NCI-H1694 treated with DMSO at 0.1 percent for 48 hours (cell line): ENCODE results near the gene SLC27A2.

Experiments used
- DNase-seq: peaks from one replicate; lab custom pipeline; 2025; lab: John Stamatoyannopoulos, UW

The SLC27A2 gene

GRCh38 chr15:50190723-50191122 lies 8.7 kb downstream of the SLC27A2 start:
- no peak for DNase-seq

GRCh38 chr15:50192164-50192563 lies 10.2 kb downstream of the SLC27A2 start:
- no peak for DNase-seq

DNA sequence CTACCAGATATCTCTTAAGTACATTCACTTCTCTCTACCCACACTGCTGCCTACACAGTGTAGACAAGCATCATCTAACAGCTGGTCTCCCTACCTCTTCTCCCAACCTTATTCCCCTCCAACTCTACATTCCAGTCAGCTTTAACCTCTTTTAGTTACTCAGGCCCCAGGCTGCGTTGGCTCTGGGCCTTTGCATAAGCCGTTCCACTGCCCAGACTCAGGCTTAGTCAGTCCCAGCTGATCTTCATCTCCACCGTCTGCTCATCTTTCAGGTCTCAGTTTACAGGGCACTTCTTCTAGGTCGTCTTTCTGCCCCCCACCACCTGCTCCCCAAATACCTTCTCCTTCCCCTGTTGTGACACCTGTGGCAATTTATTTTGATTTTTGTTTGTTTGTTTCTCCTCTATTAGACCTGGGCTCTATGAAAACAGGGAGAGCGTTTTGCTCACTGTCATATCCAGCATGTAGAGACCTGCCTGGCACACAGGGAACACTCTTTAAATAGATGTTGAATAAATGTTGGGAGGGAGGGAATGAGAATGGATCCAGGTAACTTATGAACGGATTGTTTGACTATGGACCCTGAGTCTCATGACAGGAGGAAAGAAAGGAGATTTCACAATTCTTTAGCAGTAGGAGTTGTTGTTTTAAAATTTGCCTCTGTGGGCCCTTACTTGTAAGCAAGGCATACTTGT lies 11.1 kb downstream of the SLC27A2 start:
- no peak for DNase-seq

DNA sequence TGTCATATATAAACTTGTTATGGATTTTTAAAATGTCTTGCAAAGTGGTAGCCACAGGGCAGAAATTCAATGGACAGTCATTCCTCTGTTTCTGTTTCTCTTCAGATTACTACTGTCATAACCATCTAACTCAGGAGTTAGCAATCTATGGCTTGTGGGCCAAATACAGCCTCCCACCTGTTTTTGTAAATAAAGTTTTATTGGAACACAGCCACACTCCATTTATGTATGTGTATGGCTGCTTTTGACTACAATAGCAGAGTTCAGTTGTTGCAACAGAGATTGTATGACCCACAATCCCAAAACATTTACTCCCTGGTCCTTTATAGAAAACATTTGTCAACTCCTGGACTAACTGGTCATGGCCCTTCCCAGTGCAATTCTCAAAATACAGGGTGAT lies 20.0 kb downstream of the SLC27A2 start:
- DNase-seq = no peak

DNA sequence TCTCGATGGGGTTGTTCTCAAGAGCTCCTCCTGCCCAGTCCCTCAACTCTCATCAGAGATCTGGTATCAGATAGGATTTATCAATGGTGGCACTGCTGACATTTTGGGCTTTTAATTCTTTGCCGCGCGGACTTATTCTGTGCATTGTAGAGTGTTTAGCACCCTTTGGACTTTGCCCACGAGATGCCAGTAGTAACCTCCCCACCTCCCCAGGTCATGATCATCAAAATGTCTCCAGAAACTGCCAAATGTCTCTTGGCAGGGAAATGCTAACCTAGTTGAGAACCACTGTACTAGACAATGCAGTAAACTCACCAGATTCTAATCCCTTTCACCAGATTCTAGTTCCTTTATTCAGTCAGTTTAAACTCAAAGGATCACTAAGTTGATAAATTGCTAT lies 24.0 kb downstream of the SLC27A2 start:
- no peak for DNase-seq

DNA sequence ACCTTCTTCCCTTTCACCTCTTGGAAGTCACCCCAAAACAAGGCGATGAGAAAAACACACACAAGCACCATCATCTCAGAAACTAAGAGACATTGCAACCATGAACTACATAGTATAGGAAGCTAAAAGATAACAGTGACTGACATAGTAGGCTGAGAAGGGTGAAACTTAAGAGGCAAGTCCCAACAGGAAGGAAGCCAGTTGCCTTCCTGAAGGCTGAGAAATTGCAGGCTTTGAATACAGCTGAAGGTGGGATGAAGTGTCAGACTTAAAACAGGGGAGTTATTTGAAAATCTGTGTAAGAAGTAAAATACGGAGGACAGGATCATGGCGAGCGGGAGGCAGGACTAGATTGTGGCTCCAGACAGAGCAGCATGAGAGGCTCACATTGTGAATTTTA lies 27.8 kb downstream of the SLC27A2 start:
- DNase-seq = no peak

- no peak for DNase-seq
These were observed 28.6 kb downstream of the SLC27A2 start for GRCh38 chr15:50210462-50211157.

DNA sequence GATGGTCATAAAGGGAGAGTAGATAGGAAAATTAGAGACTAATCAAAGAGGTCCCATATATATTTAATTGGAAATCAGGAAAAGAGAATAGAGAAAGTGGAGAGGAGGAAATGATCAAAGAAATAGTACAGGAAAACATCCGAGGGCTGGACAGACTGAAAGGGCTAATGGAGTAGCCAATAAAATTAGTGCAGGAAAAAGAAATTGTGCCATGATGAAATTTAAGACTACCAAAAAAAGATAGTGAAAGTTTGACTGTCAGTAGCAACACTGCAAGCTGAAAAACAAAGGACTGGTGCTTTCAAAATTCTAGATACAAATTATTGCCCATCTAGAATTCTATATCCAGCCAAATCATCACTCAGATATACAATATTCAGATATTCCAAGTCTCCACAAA lies 36.3 kb downstream of the SLC27A2 start:
- no peak for DNase-seq

- DNase-seq = no peak
These were observed 36.7 kb downstream of the SLC27A2 start for GRCh38 chr15:50218691-50219090.

GRCh38 chr15:50219820-50220219 lies 37.8 kb downstream of the SLC27A2 start:
- DNase-seq = no peak

DNA sequence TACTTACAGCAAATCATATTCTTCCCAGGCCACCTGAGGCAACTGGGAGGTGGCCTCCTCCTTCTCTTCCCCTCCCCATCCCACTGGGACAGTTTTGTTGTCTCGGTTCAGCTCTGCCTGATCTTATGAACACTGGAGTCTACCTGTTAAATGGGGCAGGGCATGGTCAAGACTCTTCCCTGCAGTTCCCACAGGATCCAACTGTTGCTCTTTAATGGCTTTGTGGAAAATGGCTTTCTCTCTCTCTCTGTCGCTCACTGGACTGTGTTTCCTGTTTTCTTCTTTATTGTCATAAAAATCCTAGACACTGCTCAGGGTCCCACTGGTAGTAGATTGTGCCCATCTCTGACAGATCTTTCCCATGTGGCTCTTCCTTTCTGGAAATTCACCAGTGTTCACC lies 40.2 kb downstream of the SLC27A2 start:
- no peak for DNase-seq

DNA sequence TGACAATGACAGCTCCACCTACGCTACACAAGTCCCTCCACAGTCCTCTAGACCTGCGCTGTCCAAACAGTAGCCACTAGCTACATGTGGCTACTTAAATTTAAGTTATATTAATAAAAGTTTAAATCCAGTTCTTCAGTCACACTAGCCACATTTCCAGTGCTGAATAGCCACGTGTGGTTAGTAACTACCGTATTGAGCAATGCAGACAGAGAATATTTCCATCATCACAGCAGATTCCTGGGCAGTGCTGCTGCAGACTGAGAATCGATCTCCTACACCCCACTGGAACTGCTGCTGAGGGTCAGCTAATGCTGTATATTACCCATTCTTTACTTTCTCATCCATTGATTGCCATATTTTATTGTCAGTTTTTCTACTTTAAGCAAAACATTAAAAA lies 42.6 kb downstream of the SLC27A2 start:
- no peak for DNase-seq

GRCh38 chr15:50225057-50225456 lies 43.1 kb downstream of the SLC27A2 start:
- DNase-seq = no peak

GRCh38 chr15:50225938-50226337 lies 43.9 kb downstream of the SLC27A2 start:
- DNase-seq = no peak

DNA sequence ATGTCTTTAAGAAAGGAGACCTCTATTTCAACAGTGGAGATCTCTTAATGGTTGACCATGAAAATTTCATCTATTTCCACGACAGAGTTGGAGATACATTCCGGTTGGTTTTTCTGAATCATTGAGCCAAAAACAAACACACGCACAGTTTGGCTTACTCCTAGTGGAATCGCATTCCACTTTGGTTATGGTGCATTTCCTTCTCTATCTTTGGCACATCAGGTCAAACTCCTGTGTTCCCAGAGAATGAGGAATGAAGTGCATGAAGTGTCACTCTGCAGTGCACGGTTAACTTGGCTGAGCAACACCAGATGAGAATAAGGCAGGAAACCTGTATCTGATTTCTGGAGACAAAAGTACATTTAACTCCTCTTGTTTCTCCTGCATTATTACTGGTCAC lies 45.1 kb downstream of the SLC27A2 start:
- DNase-seq = no peak

DNA sequence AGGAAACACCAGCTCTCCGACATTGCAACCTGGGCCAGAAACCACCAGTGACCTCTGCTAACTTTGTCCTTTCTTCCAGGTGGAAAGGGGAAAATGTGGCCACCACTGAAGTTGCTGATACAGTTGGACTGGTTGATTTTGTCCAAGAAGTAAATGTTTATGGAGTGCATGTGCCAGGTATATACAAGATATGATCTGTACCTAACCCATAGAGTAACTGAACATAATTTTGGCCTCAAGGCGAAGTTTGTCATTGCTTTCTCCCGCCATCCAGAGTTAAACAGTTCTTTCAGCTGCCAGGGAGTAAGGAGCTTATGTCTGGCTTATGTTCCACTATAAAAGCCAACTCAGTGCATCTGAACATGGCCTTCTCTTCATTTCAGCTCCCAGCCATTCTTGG lies 46.9 kb downstream of the SLC27A2 start:
- DNase-seq = no peak

GRCh38 chr15:50229336-50229735 lies 47.3 kb downstream of the SLC27A2 start:
- DNase-seq = no peak

- DNase-seq = no peak
These were observed 49.8 kb downstream of the SLC27A2 start for GRCh38 chr15:50231761-50232160.

DNA sequence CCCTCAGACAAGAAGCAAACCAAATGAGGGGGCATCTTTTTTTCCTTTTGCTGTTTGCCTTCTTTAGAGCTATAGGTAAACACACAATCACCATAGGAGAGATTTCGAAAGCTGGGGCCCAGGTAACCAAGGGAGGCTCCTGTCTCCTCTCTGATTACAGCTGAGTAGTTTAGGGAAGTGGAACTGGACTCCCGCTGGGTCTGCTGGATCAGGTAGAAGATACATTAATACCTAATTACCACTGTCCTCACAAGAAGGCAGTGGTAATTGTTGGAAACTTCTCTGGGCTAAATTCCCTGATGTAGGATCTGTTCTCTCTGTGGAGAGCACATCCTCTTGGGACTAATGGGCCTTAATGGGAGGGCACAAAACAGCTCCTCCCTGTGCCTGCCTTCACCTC lies 50.8 kb downstream of the SLC27A2 start:
- DNase-seq = no peak

DNA sequence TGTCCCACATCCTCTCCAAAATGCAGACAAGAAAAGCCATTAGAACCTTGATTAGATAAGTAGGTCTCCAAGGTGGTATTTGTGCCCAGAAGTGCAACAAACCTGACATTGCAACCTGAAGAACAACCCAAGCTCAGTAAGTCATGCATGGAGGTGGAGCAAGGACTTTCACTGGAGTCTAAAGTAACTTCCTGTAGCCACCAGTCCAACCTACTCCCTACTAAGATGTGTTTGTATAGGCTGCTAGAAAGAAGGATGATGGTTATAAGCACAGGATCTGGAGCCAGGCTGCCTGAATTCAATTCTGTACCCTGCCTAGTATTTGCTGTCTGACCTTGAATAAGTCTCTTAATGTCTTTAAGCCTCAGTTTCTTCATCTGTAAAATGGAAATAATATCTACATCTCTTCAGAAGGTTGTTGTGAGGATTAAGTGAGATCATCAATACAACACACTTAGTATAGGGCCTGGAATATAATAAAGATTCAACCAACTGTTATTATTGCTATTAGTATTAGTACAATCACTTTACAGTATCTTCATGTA lies 51.3 kb downstream of the SLC27A2 start:
- DNase-seq = no peak

DNA sequence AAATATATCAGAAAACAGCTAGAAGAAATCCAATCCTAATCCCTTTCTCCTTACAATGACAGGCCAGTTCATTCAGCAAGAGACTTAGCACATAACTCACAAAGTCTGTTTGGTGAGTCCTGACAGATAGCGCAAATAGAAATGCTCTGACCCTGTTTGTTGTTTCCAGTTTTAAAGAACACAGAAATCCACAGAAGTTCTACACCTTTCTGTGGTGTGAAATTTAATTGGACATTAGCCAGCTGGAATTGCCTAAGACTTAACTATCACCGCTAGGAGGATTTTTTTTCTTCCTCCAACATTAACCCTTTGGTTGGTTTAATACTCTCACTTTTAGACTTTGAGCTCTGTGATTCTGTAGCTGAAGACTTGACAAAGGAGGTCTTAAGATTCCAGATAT lies 52.8 kb downstream of the SLC27A2 start:
- no peak for DNase-seq

GRCh38 chr15:50235794-50236193 lies 53.8 kb downstream of the SLC27A2 start:
- no peak for DNase-seq

- no peak for DNase-seq
These were observed 54.4 kb downstream of the SLC27A2 start for GRCh38 chr15:50236433-50236832.

GRCh38 chr15:50238255-50238654 lies 56.3 kb downstream of the SLC27A2 start:
- DNase-seq = no peak
